ENCODE measurements around the gene FTCD.
"Not testable (repeated sequence)": the region's sequence is repeated elsewhere in the genome, so short reads cannot be mapped to it uniquely, and the experiment has no call there.

FTCD gene

DNA sequence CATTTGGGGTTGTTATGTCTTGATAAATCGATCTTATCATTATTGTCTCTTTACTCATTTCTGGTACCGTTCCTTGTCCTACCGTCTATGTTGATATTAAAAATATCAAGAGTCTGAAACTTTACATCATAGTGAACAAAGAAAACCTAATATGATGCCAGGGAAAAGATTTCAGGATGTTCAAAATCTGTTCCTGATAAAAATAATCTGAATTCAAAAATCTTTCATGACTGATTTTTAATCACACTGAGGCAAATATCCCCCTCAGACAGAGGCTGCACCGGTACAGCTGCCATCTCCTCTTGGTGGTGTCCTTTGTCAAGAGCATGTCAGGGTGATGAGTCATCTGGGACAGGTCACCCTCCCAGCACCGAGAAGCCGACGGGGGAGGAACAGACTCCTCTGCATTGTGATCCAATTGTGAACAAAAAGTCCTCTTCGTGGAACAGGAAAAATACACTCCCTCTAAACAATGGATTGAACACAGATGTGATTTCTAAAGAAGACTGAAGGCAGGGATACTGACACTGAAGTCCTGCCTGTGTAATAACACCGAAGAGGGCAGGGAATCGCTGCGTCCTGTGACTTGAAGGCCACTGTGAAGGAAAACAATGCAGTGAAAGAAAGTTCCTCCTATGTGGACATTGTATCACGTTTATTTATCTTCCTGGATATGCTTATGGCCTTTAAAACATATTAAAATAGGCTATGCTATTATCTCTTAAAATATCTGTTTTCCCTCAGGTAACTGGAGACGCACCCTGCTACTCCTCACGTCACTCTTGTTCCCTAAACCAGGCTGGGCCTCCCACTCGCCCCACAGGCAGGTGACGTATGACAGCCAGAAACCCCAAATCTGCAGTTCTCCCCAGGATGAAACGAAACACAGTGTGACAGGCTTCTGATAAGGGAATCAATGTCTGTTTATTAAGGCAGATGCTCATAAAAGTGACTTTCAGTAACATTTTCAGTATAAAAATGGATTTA, 33.1 kb upstream of the FTCD start:
- peak in 5 of 14 donors; percentile 41 to 71 (median 50) for DNase-seq

DNA sequence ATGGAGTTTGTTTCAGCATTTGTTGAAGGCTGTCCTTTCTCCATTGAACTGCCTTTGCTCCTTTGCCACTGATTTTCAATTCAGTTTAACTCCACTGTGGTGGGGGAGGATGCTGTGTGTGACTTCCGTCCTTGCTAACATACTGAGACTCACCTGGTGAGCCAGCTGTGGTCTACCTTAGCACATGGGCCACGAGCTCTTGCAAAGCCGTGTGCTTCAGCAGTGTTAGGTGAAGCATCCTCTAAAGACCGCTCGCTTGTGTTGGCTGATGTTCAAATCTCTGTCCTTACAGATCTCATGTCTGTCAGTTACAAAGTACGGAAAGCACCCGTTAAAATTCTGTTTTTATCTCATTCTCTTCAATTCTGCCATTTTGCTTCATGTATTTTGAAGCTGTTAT, 32.4 kb upstream of the FTCD start:
- DNase-seq, result no peak

DNA sequence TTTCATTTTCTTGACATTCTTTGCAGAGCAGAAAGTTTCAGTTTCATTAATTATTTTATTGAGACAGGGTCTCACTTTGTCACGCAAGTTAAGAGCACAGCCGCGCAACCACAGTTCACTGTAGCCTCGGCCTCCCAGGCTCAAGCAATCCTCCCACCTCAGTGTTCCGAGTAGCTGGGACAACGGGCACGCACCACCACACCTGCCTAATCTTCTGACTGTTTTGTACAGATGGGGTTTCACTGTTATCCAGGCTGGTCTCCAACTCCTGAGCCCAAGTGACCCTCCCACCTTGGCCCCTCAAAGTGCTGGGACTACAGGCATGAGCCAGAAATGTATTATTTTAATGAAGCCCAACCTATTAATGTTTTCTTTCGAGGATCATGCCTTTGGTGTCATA, 31.9 kb upstream of the FTCD start:
- no peak for DNase-seq

DNA sequence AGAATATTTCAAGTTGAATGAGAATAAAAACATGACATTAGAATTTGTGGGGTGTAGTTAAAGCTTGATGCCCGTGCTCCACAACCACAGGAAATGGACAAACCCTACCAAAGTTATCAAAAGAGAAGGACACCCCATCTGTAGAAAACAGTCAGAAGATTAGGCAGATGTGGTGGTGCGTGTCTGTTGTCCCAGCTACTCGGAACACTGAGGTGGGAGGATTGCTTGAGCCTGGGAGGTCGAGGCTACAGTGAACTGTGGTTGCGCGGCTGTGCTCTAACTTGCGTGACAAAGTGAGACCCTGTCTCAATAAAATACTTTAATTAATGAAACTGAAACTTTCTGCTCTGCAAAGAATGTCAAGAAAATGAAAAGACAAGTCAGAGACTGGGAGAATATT, 30.3 kb upstream of the FTCD start:
- no peak for DNase-seq

DNA sequence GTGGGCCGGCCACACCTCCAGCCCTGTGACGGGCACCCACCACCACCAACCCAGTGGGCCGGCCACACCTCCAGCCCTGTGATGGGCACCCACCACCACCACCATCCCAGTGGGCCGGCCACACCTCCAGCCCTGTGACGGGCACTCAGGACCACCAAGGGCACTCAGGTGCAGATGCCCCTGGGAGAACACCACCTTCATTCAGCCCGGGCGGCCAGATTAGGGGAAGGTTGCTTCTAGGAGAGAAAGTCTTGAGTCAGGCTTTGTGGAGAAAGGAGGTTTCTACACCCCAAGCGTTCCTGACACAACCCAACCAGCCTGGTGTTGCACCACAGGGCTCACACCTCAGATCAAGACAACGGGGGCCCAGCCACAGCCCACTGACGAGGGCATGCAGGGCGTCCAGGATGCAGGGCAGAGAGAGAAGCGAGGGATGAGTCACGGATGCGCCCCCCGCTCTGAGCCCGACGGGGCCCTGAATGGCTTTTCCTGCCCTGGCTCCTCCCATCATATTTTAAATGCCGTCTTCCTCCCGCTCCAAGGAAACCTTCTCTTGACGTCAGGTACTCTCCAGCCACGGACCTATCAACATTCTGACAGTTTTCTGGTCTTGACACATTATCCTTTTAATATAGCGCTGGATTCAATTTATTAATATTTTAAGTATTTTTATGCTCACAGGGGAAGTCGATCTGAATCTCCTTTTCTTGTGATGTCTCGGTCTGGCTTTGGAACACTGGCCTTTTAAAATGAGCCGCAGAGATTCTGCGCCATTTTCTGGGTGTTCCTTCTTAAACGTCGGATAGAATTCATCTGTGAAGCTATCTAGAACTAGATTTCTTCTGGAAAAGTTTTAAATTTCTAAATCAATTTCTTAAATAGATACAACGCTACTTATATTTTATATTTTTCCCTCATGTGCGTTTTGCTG, 29.5 kb upstream of the FTCD start:
- DNase-seq, result peak in 13 of 14 donors; percentile 53 to 85 (median 75)

DNA sequence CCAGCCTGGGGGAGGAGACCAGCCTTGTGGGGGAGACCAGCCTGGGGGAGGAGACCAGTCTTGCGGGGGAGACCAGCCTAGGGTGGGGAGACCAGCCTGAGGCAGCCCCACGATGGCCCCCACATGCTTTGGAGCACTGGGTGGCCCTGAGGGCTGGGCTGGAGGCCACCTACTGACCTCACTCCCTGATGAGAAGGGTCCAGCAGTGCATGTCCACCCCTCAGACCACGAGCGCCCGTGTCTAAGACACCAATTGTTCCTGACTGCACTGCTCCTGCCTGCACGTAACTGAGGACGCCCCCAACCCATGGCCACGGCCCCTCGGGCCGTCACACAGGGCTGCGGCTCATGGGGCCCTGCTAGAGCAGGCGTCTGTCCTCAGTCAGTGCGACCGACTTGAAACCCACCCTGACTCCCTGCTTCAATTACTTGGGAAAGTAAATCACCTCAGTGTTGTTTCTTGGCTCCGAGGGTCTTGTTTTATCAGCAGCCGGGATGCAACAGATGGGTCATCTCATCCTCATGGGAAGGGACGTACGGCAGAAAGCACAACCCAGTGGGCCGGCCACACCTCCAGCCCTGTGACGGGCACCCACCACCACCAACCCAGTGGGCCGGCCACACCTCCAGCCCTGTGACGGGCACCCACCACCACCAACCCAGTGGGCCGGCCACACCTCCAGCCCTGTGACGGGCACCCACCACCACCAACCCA, 28.7 kb upstream of the FTCD start, which contains the start of gene SPATC1L:
SPATC1L (minus strand) TSS at position 550 of the 715 bp plus-strand sequence. CDS start 1,643 bp downstream, outside the sequence.
- peak in 3 of 14 donors; percentile 40 to 65 (median 51) for DNase-seq

DNA sequence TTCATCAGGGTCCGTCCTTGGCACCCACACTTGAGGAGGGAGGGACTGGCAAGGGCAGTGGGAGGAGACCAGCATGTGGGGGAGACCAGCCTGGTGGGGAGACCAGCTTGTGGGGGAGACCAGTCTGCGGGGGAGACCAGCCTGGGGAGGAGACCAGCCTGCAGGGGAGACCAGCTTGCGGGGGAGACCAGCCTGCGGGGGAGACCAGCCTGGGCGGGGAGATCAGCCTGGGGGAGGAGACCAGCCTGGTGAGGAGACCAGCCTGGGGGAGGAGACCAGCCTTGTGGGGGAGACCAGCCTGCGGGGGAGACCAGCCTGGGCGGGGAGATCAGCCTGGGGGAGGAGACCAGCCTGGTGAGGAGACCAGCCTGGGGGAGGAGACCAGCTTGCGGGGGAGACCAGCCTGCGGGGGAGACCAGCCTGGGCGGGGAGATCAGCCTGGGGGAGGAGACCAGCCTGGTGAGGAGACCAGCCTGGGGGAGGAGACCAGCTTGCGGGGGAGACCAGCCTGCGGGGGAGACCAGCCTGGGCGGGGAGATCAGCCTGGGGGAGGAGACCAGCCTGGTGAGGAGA, 28.0 kb upstream of the FTCD start:
- DNase-seq, result not testable (repeated sequence)

DNA sequence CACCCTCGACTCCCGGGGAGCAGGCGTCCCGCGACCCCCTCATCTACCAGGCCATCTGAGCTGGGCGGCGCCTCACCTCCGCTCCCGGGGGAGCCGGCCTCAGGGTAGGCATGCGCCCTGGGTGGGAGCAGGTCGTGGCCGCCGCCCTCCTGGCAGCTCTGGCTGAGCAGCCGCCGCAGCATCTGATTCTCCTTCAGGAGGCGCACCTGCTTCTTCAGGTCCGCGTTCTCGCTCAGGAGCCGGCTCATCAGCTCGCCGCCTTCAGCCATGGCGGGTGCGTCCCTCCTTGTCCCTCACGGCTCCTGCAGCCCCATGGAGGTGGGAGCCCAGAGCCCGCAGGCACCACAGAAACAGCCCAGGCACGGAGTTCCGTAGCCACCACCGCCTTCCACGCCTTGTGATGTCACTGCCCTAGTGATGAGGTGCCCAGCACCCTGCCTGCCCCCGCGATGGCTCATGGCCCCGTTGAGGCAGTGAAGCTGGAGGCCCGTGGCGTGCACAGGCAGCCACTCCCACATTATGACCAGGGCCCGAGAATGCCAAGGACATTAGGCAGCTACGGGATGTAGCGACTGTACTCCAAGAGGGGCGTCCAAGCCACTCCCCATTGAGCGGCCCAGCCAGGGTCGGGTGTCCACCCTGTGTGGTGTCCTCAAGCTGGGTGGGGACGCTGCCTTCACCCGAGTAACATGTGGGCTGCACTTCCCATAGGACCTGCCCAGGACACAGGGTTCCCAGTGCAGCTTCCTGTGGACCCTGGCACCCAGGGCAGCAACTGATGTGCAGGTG, 27.4 kb upstream of the FTCD start:
- DNase-seq, result no peak

DNA sequence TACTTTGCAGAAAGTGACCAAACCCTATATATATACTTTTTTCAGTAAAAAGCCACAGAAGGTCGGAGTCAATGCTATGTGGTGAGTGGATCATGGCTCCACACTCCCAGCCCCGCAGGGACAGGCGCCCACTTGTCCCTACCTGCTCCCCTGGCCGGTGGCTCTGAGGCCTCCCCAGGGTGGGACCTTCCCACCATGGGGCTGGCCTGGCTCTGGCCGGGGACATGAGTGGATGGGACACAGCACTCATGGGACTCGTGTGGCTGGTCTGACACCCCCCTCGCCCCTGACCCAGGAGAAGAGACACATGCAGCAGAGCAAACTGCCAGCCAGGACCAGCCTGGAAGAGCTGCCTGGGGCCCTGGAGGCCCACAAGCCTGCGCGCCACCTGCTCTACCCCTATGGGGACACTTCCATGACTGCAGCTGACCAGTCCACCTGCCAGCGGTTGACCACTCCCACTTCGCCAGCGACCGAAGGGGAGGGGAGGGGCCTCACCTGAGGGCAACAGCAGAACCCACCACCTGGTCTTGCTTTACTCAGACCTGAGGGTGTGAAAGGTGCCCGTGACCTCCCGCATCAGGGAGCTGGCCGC, 26.7 kb upstream of the FTCD start:
- DNase-seq, result no peak

DNA sequence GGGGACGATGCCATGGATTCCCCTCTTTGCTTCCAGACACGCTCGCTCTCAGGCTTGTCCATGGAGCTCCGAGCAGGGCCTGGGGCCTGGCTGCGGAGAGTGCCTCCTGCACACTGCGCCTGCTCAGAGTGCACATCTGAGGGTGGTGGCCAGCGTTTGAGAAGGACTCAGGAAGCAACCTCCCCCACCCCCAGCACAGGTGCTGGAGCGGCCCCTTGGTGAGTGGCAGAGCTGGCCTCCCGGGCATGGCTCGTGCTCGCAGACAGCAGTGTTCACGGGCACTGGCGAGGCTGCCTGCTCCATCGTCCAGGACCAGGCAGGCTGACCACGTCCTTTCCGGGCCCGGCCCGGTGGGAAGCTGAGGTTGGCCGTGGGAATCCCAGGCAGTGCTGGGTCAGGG, 26.1 kb upstream of the FTCD start:
- no peak for DNase-seq

DNA sequence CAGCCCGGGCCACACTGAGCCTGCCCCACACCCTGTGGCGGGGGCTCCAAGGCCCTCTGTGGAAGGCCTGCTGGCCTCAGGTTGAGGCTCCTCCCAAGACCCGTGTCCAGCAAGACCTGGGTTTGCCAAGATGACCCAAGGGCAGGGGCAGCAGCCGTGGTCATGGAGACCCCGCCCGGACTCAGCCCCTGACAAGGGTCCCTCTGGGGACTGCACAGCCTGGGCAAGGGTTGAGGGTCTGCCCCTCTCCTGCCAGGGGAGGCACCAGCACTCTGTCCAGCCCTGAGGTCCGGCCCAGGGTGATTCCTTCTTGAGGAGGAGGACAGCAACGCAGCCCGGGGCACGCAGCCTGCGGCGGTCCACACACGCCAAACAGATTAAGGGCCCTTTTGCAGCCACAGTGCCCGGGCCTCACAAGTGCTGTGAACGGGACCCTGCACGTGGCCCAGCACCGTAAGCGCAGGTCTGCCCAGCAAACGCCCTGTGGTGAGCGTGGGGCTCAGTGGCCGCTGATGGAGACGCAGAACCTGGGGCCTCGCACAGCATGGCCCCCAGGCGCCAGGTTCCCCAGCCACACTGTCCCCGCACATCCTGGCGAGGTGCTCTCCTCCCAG, 25.5 kb upstream of the FTCD start:
- no peak for DNase-seq

DNA sequence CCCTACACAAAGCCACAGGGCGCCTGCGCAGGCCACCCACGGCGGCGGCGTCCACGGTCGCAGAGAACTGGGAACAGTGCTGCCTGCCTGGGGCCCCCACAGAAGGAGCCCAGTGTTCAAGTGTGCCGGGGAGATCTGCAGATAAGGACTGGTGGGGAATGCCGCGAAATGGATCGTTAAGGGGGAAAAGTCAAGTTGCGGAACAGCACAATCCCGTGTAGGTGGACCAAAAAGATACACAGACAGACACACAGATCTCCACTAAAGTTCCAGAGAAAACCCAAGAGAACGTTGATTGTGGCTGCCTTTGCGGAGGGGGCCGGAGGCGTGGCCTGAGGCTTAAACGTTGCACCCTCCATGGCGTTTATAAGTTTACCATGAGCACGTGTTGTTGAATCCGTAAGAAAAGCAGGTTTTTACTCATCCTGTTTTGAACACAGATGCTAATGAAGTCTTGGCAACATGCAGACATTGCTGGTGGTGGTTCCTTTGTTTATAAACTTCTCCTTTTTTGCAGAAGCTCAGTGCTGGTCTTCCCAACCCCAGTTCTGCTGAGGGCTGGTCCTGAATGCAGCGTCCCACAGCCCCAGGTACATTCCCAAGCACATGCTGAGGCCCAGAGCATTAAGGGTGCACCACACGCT, 24.8 kb upstream of the FTCD start:
- DNase-seq, result no peak

DNA sequence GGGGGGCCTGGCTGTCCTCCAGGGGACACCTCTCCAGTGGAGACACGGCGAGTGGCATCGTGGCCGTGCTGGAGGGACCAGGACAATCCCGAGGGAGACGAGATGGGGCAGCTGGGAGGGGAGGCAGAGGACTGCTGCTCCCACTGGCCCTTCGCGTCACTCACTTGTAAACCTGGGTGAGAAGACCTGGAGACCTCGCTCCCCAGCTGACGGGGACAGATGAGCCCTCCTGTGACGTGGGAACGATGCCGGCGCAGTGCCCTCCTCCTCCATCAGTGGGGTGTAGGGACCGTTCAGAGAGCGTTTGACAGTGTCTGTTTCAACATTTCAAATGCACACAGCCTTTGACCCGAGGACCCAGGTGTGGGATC, 24.3 kb upstream of the FTCD start:
- no peak for DNase-seq

DNA sequence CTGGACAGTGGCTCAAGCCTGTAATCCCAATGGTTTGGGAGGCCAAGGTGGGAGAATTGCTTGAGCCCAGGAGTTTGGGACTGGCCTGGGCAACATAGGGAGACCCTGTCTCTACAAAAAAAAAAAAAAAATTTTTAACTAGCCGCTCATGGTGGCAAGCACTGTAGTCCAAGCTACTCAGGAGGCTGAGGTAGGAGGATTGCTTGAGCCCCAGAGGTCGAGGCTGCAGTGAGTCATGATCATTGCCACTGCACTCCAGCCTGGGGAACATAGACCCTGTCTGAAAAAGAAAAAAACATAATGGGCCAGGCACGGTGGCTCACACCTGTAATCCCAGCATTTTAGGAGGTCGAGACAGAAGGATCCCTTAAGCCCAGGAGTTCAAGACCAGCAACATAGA, 23.6 kb upstream of the FTCD start:
- DNase-seq, result no peak

DNA sequence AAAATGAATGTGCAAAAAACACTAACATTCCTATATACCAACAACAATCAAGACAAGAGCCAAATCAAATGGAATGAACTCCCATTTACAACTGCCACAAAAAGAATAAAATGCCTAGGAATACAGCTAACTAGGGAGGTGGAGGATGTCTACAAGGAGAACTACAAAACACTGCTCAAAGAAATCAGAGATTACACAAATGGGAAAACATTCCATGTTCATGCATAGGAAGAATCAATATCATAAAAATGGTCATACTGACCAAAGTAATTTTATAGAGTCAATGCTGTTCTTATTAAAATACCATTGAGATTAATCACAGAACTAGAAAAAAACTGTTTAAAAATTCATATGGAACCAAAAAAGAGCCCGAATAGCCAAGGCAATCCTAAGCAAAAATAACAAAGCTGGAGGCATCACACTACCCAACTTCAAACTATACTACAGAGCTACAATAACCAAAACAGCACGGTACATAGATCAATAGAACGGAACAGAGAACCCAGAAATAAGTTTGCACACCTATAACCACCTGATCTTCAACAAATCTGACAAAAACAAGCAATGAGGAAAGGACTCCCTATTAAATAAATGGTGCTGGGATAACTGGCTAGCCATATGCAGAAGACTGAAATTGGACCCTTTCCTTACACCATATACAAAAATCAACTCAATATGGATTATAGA, 21.2 kb upstream of the FTCD start:
- not testable (repeated sequence) for DNase-seq

DNA sequence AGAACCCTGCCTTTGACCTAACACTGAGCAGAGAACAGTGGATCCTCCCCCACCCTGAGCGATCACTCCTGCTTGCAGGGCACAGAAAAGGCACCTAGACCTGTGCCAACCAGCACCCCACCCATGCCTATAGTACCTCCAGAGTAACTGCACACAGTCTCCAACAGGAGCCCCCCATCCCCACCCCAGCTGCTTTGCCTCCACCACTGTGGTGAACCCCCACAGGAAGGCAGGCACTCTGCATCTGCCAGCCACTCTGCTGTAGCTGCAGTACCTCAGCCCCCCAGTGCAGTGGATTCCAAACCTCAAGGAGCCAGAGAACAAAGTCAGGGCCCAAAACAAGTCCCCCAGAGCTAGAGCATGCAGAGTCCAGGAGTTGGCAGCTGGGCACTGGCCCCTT, 18.2 kb upstream of the FTCD start:
- no peak for DNase-seq

DNA sequence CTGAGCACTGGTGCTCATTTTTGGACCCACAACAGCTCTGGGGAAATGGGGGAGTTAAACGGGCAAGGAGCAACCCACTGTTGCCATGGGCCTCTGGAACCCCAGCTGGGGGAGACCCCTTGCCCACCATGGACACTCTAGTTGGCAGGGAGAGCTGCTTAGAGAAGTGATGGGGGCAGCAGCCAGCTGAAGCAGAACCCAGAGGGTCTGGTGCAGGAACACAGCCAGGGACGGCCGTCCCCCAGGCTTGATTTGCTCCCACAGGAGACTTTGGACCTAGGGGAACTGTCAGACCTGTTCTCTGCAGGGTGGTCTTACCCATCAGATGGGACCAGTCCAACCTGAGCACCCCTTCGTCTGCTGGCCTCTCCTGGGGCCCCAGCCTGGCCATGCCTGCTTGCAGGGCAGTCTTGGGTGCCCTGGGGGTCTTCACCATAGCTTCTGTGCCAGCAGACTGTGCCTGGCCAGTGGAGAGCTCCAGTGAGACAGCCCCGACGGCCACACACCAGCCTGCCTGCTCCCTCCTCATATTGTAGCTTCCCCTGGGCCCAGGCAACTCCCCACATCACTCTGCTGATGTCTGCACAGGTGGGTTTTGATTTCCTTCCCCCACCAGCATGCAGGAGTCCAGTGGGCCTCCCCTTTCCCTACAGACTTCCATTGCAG, 17.6 kb upstream of the FTCD start:
- DNase-seq, result no peak

DNA sequence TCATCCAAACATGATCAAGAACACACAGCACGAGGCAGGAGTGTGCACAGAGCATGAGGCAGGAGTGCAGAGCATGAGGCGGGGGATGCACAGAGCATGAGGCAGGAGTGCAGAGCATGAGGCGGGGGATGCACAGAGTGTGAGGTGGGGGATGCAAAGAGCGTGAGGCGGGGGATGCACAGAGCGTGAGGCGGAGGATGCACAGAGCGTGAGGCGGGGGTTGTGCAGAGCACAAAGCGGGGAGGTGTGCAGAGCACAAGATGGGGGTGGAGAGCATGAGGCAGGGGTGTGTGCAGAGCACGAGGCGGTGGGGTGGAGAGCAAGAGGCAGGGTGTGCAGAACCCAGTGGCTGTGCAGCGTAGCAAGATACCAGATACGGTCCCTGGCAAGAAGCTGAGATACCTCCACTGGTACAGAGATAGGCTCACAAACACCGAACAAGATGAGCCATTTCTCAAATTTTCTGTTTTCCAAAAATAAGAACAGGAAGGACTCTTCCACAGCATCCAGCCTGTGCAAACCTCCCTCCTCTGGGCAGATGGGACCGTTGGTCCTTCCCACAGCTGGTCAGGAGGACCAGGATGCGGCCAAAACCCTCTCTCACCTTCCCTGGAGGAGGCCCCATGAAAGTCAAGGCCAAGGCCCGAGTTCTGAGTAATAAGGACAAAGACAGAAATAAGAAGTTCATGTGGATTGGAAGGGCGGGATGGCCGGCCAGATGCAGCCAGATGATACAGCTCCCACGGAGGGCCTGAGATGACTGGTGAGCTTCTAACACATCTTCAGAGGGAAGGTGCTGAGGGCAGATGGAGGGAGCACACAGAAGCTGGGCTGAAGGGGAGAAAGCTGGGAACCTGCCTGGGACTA, 16.9 kb upstream of the FTCD start:
- DNase-seq, result no peak
